ENCODE data around the gene SPTBN1.

GRCh38 chr2:54549917-54550518, 93.9 kb downstream of the SPTBN1 start:
- TF ChIP-seq, protein P1, sequence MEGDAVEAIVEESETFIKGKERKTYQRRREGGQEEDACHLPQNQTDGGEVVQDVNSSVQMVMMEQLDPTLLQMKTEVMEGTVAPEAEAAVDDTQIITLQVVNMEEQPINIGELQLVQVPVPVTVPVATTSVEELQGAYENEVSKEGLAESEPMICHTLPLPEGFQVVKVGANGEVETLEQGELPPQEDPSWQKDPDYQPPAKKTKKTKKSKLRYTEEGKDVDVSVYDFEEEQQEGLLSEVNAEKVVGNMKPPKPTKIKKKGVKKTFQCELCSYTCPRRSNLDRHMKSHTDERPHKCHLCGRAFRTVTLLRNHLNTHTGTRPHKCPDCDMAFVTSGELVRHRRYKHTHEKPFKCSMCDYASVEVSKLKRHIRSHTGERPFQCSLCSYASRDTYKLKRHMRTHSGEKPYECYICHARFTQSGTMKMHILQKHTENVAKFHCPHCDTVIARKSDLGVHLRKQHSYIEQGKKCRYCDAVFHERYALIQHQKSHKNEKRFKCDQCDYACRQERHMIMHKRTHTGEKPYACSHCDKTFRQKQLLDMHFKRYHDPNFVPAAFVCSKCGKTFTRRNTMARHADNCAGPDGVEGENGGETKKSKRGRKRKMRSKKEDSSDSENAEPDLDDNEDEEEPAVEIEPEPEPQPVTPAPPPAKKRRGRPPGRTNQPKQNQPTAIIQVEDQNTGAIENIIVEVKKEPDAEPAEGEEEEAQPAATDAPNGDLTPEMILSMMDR (conservative IDR thresholded peaks at IDR 0.05; ENCODE audit: low read depth, low read length) = no peak
- TF ChIP-seq EZH2 (IDR thresholded peaks at IDR 0.05; ENCODE audit: low read length, unreplicated experiment) = no peak

Data from PC-3 (cell line).